BLaER1 (cell line): Measurements from ENCODE around the gene KIAA1217.

Experiments
- H3K27ac ChIP-seq: shearing (Covaris generic); formaldehyde crosslinking; 2 replicates; pipeline ENCODE4 v1.8.1; 2022
- H3K27me3 ChIP-seq: shearing (Covaris generic); formaldehyde crosslinking; 2 replicates; pipeline ENCODE4 v1.8.1; 2022
- H3K36me3 ChIP-seq: shearing (Covaris generic); formaldehyde crosslinking; 2 replicates; pipeline ENCODE4 v1.8.1; 2022
- H3K4me1 ChIP-seq: shearing (Covaris generic); formaldehyde crosslinking; 2 replicates; pipeline ENCODE4 v1.8.1; 2022
- H3K4me2 ChIP-seq: shearing (Covaris generic); formaldehyde crosslinking; 2 replicates; pipeline ENCODE4 v1.8.1; 2022
- H3K4me3 ChIP-seq: shearing (Covaris generic); formaldehyde crosslinking; 2 replicates; pipeline ENCODE4 v1.8.1; 2022
- H3K9ac ChIP-seq: shearing (Covaris generic); formaldehyde crosslinking; 2 replicates; pipeline ENCODE4 v1.8.1; 2022
- H3K9me3 ChIP-seq: shearing (Covaris generic); formaldehyde crosslinking; 2 replicates; pipeline ENCODE4 v1.8.1; 2022
- H4K20me1 ChIP-seq: shearing (Covaris generic); formaldehyde crosslinking; 2 replicates; pipeline ENCODE4 v1.8.1; 2022
- Cebpa-rat ChIP-seq: shearing (Covaris generic); IDR thresholded peaks from 2 replicates; pipeline ENCODE4 v1.8.1; 2022

Gene KIAA1217

DNA sequence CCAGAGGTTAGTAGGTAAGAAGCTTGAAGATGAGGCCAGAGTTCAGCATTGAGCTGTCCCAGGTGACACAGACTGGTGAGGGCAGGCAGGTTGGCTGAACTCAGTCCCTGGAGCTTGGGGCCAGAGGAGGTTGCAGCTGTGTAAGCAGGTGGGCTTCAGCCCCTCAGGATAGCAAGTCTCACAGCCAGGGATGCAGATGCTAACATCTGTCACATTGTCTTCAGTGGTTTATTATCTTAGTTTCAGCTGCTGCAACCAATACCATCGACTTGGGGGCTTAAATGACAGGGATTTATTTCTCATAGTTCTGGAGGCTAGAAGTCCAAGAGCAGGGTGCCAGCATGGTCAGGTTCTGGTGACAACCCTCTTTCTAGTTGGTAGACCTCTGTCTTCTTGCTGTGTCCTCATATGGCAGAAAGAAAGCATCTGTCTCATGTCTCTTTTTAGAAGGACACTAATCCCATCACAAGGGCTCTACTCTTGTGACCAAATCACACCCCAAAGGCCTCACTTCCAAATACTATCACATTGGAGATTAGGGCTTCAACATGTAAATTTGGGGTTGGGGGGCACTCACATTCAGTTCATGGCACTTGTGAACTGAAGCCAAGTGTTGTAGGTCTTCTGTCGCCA is 146.2 kb downstream of the KIAA1217 start:
- H3K27ac ChIP-seq: no peak overlapping the region
- H4K20me1 ChIP-seq: no peaks in the 10 kb centered on the region
- no peak overlapping the region for H3K4me3 ChIP-seq
- no peak overlapping the region for H3K4me2 ChIP-seq
- H3K4me1 ChIP-seq: peaks cover 12% of the 10 kb centered on the region
- no peaks in the 10 kb centered on the region for H3K9me3 ChIP-seq
- H3K27me3 ChIP-seq: no peaks in the 10 kb centered on the region
- TF ChIP-seq Cebpa-rat: no peak
- H3K36me3 ChIP-seq: no peaks in the 10 kb centered on the region
- H3K9ac ChIP-seq: no peak overlapping the region

GRCh38 chr10:24357344-24358004 is 148.5 kb downstream of the KIAA1217 start:
- Histone ChIP-seq H3K9ac (no peak overlapping the region), H3K4me3 (no peak overlapping the region), H3K36me3 (no peaks in the 10 kb centered on the region), H3K27ac (no peak overlapping the region), H3K27me3 (no peaks in the 10 kb centered on the region), H3K9me3 (no peaks in the 10 kb centered on the region), H4K20me1 (no peaks in the 10 kb centered on the region), H3K4me2 (no peak overlapping the region), H3K4me1 (no peaks in the 10 kb centered on the region; the same call in 1 of the 2 replicates)
- TF ChIP-seq Cebpa-rat: no peak

GRCh38 chr10:24358022-24358421 is 149.1 kb downstream of the KIAA1217 start:
- H3K4me1 ChIP-seq: no peaks in the 10 kb centered on the region; the same call in 1 of the 2 replicates

DNA sequence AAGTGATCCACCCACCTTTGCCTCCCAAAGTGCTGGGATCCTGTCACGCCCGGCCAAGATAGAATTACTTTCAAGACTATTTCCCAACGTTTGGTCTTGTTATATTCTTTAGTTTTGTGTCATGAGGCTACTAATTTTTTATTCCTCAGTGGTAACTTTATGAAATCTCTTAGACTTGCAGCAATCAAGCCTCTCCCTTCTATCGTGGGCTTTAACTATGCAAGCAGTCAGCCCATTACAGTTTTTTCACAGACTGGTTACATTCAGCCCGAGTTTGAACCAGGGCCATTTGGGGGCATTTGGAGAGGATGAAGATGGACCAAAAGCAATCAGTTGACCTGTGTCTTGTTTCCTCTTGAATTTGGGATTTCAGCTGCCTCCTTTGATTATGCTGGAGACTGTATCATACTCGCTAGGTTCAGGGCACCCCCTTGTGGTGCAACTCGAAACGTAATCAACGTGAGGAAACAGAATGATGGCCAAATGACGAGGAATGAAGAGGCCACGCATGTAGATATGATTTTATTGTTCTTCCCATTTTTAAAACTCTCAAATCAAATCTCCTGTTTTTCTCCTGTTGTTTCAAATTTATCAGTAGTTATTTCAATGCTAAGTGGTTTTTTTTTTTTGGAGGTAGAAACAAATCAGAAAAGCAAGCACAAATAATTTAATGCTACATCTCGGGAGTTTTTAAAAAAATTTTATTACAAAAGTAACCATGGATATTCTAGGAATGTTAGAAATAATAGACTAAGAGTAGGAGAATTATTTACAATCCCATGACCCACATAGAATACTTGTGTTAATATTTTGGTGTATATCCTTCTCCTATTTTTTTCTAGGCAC is 151.6 kb downstream of the KIAA1217 start:
- no peaks in the 10 kb centered on the region for H3K4me1 ChIP-seq
- H3K36me3 ChIP-seq: no peaks in the 10 kb centered on the region
- no peak overlapping the region for H3K4me2 ChIP-seq
- no peaks in the 10 kb centered on the region for H3K9me3 ChIP-seq
- no peaks in the 10 kb centered on the region for H4K20me1 ChIP-seq
- no peak for TF ChIP-seq Cebpa-rat
- H3K27me3 ChIP-seq: no peaks in the 10 kb centered on the region
- H3K4me3 ChIP-seq: no peak overlapping the region
- H3K27ac ChIP-seq: no peak overlapping the region
- H3K9ac ChIP-seq: no peak overlapping the region

More at GRCh38 chr10:24358022-24358421, 149.1 kb downstream of the KIAA1217 start:
- Histone ChIP-seq H4K20me1 (no peaks in the 10 kb centered on the region), H3K27me3 (no peaks in the 10 kb centered on the region), H3K9me3 (no peaks in the 10 kb centered on the region), H3K9ac (no peak overlapping the region), H3K27ac (no peak overlapping the region), H3K4me3 (no peak overlapping the region), H3K36me3 (no peaks in the 10 kb centered on the region), H3K4me2 (no peak overlapping the region)
- no peak for TF ChIP-seq Cebpa-rat

GRCh38 chr10:24363070-24363469 is 154.1 kb downstream of the KIAA1217 start:
- H3K4me2 ChIP-seq: no peak overlapping the region
- H3K27me3 ChIP-seq: no peaks in the 10 kb centered on the region
- no peak for TF ChIP-seq Cebpa-rat
- H4K20me1 ChIP-seq: no peaks in the 10 kb centered on the region
- H3K27ac ChIP-seq: no peak overlapping the region
- no peaks in the 10 kb centered on the region for H3K9me3 ChIP-seq
- no peak overlapping the region for H3K4me3 ChIP-seq
- H3K36me3 ChIP-seq: no peaks in the 10 kb centered on the region
- no peaks in the 10 kb centered on the region for H3K4me1 ChIP-seq
- H3K9ac ChIP-seq: no peak overlapping the region

DNA sequence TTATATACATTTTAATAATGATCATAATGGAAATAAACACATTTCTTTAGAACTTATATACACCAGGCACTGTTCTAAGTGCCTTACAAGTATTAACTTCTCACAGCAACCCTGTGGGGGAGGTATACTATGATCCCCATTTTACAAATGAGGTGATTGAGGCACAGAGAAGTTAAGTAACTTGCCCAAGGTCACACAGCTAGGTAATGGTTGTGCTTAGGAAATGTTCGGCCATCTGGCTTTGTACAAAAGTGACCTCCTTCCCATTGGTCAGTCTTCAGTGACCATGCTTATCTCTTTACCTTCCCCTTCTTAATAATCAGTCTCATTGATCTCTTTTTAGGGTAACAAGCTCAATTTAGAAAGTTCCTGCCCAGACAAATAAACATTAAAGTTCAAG is 158.8 kb downstream of the KIAA1217 start:
- Histone ChIP-seq H4K20me1 (no peaks in the 10 kb centered on the region), H3K9ac (no peak overlapping the region), H3K4me3 (no peak overlapping the region), H3K4me2 (no peak overlapping the region), H3K27ac (no peak overlapping the region), H3K4me1 (no peaks in the 10 kb centered on the region), H3K9me3 (peaks cover 35% of the 10 kb centered on the region), H3K36me3 (no peaks in the 10 kb centered on the region), H3K27me3 (no peaks in the 10 kb centered on the region)
- no peak for TF ChIP-seq Cebpa-rat

DNA sequence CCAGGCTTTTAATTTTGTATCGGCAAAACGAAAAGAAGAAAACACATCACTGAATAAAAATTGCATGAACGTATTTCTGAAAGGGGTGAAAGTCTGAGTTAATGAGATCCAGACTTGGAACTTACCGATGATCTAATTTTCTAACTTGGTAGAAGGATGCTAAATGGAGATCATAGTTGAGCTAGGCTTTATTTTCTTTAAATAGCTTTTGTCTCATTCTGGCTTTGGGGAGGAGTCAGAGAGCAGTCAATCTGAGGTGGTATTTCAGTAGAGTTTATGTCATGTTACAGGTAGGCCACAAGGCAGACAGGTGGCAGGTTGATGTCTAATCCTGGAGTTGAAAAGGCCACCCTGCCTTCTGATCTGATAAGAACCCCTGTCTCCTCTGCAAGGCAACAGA is 161.9 kb downstream of the KIAA1217 start:
- H3K9me3 ChIP-seq: peaks cover 46% of the 10 kb centered on the region
- no peaks in the 10 kb centered on the region; the same call in 1 of the 2 replicates for H3K4me1 ChIP-seq
- H3K36me3 ChIP-seq: no peaks in the 10 kb centered on the region
- H3K9ac ChIP-seq: no peak overlapping the region
- H3K27me3 ChIP-seq: no peaks in the 10 kb centered on the region
- no peaks in the 10 kb centered on the region for H4K20me1 ChIP-seq
- H3K27ac ChIP-seq: no peak overlapping the region
- no peak overlapping the region for H3K4me3 ChIP-seq
- H3K4me2 ChIP-seq: no peak overlapping the region
- no peak for TF ChIP-seq Cebpa-rat

- peaks cover 46% of the 10 kb centered on the region for H3K9me3 ChIP-seq
- no peak overlapping the region for H3K4me2 ChIP-seq
- no peaks in the 10 kb centered on the region for H3K36me3 ChIP-seq
- no peaks in the 10 kb centered on the region for H3K27me3 ChIP-seq
- TF ChIP-seq Cebpa-rat: no peak
- no peak overlapping the region for H3K9ac ChIP-seq
- no peaks in the 10 kb centered on the region for H4K20me1 ChIP-seq
- no peak overlapping the region for H3K27ac ChIP-seq
- no peak overlapping the region for H3K4me3 ChIP-seq
- H3K4me1 ChIP-seq: no peaks in the 10 kb centered on the region; the same call in 1 of the 2 replicates
Observed at GRCh38 chr10:24371396-24371795, 162.5 kb downstream of the KIAA1217 start.

GRCh38 chr10:24374134-24374915 is 165.4 kb downstream of the KIAA1217 start:
- Histone ChIP-seq H3K27ac (no peak overlapping the region), H3K4me3 (no peak overlapping the region), H3K4me2 (no peak overlapping the region), H3K9me3 (peaks cover 44% of the 10 kb centered on the region), H4K20me1 (no peaks in the 10 kb centered on the region), H3K4me1 (no peaks in the 10 kb centered on the region; the same call in 1 of the 2 replicates), H3K27me3 (no peaks in the 10 kb centered on the region), H3K9ac (no peak overlapping the region), H3K36me3 (no peaks in the 10 kb centered on the region)
- no peak for TF ChIP-seq Cebpa-rat
